ENCODE results near the gene VWA1.
"Not testable (repeated sequence)": the region's sequence is repeated elsewhere in the genome, so short reads cannot be mapped to it uniquely, and the experiment has no call there.

Gene VWA1

GRCh38 chr1:1422465-1423244 lies 12.8 kb upstream of the VWA1 start:
- in situ Hi-C loops (cut with MboI; ENCODE audit: low sequenced_read_pairs) = no loop called here

- in situ Hi-C loops (cut with MboI; ENCODE audit: low sequenced_read_pairs) = no loop called here
These were observed 12.3 kb upstream of the VWA1 start for GRCh38 chr1:1423245-1423597.

DNA sequence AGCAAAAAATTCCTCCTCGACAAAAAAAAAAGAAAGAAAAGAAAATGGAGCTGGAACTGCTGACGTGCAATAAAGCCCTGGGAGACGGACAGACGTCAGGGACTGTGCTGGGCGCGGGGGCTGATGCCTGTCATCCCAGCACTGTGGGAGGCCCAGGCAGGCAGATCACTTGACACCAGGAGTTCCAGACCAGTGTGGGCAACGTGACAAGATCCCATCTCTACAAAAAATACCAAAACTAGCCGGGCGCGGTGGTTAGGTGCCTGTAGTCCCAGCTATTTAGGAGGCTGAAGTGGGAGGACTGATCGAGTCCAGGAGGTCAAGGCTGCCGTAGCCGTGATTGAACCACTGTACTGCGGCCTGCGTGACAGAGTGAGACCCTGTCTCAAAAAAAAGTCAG lies 10.8 kb upstream of the VWA1 start:
- in situ Hi-C loops (cut with MboI; ENCODE audit: low sequenced_read_pairs) = no loop called here

GRCh38 chr1:1425426-1425752 lies 10.1 kb upstream of the VWA1 start:
- in situ Hi-C loops (cut with MboI; ENCODE audit: low sequenced_read_pairs) = no loop called here

DNA sequence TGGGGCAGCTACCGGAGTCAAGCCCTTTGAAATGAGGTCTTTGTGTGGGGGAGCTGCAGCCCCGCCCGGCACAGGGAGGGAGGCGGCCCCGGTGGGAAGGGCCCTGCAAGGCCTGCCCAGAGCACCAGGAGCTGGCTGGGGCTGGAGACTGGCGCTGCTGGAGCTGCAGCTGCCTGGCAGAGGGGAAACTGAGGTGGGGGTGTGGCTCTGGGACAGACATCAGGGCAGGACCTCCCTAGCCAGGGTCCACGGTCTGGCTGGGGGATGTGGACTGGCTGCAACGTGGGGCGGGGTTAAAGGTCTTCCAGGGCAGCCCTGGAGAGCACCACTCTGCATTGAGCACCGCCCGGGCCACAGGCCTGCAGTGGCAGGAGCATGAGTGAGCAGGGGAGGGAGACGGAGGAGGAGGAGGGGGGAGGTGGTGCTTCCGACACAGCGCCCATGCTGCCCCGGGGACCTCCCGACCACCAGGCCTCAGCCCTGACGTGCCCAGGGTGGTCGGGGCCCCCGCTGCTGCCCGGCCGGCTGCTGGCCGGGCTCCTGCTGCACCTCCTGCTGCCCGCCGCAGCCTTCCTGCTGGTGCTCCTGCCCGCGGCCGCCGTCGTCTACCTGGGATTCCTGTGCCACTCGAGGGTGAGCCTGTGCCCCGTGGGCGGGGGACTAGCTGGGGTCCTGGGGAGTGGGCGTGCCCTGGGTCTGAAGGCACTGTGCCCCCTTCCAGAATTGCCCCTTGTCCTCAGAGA lies 9.6 kb upstream of the VWA1 start:
- in situ Hi-C loops (cut with MboI; ENCODE audit: low sequenced_read_pairs) = no loop called here

- in situ Hi-C loops (cut with MboI; ENCODE audit: low sequenced_read_pairs) = no loop called here
These were observed 8.9 kb upstream of the VWA1 start for GRCh38 chr1:1426496-1427105.

DNA sequence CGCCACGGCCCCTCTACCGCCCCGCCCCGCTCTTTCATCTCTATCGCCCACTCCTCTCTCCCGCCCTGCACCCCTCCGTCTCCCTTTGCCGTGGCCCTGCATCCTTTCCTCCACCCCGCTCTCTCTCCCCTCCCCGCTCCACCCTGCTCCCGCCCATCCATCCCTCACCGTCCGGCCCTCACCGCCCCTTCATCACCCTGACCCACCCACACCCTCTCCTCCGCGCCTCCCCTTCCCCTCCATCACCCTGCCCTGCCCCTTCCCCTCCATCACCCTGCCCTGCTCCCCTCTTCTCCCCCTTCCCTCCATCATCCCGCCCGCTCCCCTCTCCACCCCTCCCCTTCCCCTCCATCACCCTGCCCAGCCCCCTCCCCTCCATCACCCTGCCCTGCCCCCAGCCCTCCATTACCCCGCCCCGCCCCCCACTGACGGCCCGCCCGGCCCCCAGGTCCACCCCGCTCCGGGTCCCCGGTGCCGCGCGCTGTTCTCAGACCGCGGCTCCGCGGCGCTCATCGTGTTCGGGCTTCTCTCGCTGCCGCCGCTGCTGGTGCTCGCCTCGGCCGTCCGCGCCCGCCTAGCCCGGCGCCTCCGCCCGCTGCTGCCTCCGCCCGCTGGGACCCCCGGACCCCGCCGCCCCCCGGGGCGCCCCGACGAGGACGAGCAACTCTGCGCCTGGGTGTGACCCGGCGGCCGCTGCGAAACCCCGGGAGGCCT lies 8.2 kb upstream of the VWA1 start:
- in situ Hi-C loops (cut with MboI; ENCODE audit: low sequenced_read_pairs) = no loop called here

DNA sequence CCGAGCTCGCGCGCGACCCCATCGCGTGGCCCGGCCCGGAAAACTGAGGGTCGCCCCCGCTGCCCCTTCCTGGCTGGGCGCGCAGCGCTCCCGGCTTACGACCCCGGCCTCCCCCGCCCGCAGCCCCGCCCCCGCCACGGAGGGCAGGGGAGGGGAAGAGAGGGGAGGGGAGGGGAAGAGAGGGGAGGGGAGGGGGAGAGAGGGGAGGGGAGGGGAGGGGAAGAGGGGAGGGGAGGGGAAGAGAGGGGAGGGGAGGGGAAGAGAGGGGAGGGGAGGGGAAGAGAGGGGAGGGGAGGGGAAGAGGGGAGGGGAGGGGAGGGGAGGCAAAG lies 7.7 kb upstream of the VWA1 start:
- in situ Hi-C loops (cut with MboI; ENCODE audit: low sequenced_read_pairs) = no loop called here

DNA sequence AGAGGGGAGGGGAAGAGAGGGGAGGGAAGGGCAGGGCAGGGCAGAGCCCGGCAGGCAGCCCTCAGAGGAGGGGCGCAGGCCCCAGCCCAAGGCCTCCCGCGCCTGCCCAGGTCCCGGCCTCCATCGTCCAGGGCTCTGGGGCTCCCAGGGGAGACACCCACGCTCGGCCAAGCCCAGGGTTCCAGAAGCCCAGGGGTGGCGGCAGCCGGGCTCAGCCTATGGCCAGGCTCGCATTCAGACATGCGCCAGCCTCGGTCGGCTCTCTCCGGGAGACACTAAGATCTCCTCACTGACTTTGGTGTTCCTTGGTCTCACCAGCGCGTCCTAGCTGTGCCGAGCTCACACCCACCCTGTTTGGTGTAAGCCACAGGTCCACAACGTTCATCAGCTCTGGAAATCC lies 7.3 kb upstream of the VWA1 start:
- in situ Hi-C loops (cut with MboI; ENCODE audit: low sequenced_read_pairs) = no loop called here

DNA sequence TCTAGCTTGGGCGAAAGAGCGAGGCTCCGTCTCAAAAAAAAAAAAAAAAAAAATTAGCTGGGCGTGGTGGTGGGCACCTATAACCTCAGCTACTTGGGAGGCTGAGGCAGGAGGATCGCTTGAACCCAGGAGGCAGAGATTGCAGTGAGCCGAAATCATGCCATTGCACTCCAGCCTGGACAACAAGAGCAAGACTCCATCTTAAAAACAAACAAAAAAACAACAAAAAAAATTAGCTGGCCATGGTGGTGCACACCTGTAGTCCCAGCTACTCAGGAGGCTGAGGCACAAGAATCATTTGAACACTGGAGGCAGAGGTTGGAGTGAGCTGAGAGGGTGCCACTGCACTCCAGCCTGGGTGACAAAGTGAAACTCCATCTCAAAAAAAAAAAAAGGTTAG lies 6.5 kb upstream of the VWA1 start:
- in situ Hi-C loops (cut with MboI; ENCODE audit: low sequenced_read_pairs) = not testable (repeated sequence)

GRCh38 chr1:1429671-1430073 lies 5.8 kb upstream of the VWA1 start:
- in situ Hi-C loops (cut with MboI; ENCODE audit: low sequenced_read_pairs) = no loop called here

DNA sequence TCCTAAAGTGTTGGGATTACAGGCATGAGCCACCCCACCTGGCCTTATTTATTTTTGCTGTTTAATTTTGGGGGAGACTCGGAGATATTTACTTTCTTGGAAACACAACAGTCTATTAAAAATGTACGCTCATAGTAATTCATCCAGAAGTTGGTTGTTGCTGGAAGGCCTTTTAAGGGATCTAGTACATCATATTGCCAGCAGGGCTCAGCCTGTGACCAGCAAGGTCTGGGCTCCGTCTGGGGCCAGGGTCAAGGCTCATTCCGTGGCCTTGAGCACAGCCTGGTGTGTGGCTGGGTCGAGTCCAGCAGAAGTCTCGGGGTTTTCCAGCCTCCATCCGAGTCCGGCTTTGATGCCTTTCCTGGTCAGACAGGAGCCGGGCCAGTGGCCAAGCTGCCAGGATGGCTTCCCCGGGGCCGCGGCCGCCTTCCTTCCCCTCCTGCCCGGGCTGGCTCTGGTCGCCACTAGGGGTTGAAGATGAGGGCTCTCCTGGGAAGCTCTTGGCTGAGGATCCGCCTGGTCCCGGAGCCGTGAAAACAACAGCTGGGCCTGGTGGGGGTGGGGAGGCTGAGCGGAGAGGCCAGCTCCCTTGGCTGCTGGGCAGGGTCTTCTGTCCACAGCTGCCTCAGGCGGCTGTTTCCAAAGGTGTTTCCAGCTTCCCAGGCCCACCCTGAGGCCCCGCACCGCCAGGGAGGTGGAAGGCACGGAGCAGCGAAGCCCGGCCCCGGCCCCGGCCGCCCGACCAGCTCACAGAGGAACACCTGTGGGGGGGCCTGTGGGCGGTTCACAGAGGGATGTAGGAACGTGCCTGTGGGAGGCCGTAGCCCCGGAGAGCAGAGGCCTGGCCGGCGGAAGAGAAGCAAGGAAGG lies 5.1 kb upstream of the VWA1 start:
- in situ Hi-C loops (cut with MboI; ENCODE audit: low sequenced_read_pairs) = no loop called here

DNA sequence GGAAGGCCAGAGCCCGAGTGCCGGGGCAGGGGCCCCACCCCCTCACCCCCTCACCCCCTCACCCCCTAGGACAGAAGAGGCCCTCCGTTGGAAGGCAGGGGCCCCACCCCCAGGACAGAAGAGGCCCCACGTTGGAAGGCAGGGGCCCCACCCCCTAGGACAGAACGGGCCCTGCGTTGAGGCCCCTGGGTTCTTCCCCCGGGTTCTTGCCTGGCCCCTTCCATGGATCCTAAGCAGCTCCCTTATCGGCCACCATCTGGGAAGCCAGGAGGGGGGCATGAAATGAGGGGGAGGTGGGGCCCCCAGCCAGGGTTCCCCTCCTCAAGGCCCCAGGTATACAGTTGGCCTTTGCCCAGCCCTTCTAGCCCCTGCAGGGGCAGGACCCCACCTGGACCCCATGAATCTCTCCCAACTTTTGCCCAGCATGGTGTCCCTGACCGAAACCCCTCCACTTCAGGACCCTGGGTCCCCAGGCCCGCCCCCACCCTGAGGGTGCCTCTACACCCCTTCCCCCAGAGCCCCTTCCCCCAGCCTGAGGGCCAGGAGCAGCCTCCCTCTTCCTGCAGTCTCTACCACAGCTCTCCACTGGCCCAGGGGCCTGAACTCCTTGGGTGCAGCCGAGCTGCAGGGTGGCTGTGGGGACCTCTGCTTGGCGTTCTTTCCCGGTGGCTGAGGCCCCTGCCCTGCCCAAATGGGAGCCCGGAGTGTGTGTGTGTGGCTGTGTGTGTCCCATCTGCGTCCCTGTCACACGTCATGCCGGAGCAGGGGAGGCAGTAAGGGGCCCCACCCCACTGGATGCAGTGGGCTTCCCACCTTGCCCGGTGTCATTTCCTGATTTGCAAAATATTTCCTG lies 4.3 kb upstream of the VWA1 start:
- in situ Hi-C loops (cut with MboI; ENCODE audit: low sequenced_read_pairs) = no loop called here

DNA sequence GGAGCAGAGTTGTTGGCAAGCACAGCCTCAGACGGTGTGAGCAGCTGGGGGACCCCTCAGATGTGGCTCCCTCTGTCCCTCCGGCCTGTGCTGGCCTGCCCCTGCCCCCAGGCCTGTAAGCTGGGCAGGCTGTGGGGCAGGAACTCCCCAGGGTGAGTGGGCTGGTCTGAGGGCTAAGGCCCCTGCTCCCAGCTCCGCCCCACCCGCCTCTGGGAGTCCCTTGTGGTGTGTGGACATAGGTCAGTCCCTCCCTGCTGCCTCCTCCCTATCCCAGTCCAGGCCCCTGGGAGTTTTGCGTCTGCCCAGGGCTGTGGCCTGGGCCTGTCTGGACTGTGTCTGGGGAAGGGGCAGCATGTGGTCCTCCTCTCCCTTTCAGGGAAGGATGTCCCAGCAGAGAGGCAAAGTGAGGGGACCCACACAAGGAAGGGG lies 3.6 kb upstream of the VWA1 start:
- in situ Hi-C loops (cut with MboI; ENCODE audit: low sequenced_read_pairs) = no loop called here

- in situ Hi-C loops (cut with MboI; ENCODE audit: low sequenced_read_pairs) = no loop called here
These were observed 3.1 kb upstream of the VWA1 start for GRCh38 chr1:1432274-1432950.

- in situ Hi-C loops (cut with MboI; ENCODE audit: low sequenced_read_pairs) = no loop called here
These were observed 2.3 kb upstream of the VWA1 start for GRCh38 chr1:1432951-1433803.

DNA sequence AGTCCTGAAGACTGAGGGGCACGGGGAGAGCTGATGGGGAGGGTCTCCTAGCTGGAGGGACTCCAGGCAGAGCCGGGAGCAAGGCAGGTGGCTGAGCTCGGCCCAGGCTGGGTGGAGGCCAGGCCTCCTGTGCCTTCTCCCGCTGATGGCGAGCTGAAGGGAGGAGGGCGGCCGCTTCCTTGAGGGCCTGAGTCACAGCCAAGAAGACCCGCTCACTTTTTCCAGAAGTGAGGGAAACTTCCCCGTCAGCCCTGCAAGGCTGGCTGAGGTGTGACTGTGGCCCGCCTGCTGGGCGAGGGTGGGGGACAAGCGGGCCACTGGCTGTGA lies 1.7 kb upstream of the VWA1 start:
- in situ Hi-C loops (cut with MboI; ENCODE audit: low sequenced_read_pairs) = no loop called here

- in situ Hi-C loops (cut with MboI; ENCODE audit: low sequenced_read_pairs) = no loop called here
These were observed 1.2 kb upstream of the VWA1 start for GRCh38 chr1:1434131-1434823.
